T-helper 1 cell (primary cell): ENCODE results near the gene ACSF3.
"Not testable (repeated sequence)": the region's sequence is repeated elsewhere in the genome, so short reads cannot be mapped to it uniquely, and the experiment has no call there.

ENCODE experiments used
- DNase-seq, 5 donors: peaks; one replicate each; pipeline ENCODE4 v3.0.0-alpha.2; 2012 to 2020

ACSF3 gene

GRCh38 chr16:89073346-89074071 lies 20.1 kb upstream of the ACSF3 start:
- no peak for DNase-seq

- not testable (repeated sequence) for DNase-seq
These were observed 19.5 kb upstream of the ACSF3 start for GRCh38 chr16:89074072-89074674.

GRCh38 chr16:89074803-89075688 lies 18.6 kb upstream of the ACSF3 start:
- no peak for DNase-seq

GRCh38 chr16:89076159-89076558 lies 17.5 kb upstream of the ACSF3 start:
- DNase-seq, result no peak

- DNase-seq, result no peak
These were observed 16.6 kb upstream of the ACSF3 start for GRCh38 chr16:89077076-89077475.

GRCh38 chr16:89078172-89078571 lies 15.5 kb upstream of the ACSF3 start:
- no peak for DNase-seq

GRCh38 chr16:89079434-89079980 lies 14.1 kb upstream of the ACSF3 start:
- no peak for DNase-seq

GRCh38 chr16:89080196-89080853 lies 13.3 kb upstream of the ACSF3 start:
- DNase-seq, result no peak

- no peak for DNase-seq
These were observed 12.1 kb upstream of the ACSF3 start for GRCh38 chr16:89081556-89081955.

GRCh38 chr16:89084411-89084810 lies 9.2 kb upstream of the ACSF3 start:
- DNase-seq, result no peak

- no peak for DNase-seq
These were observed 8.6 kb upstream of the ACSF3 start for GRCh38 chr16:89084814-89085612.

- no peak for DNase-seq
These were observed 7.9 kb upstream of the ACSF3 start for GRCh38 chr16:89085755-89086154.

- no peak for DNase-seq
These were observed 5.6 kb upstream of the ACSF3 start for GRCh38 chr16:89087922-89088497.

GRCh38 chr16:89089120-89089519 lies 4.5 kb upstream of the ACSF3 start:
- no peak for DNase-seq

- no peak for DNase-seq
These were observed 3.4 kb upstream of the ACSF3 start for GRCh38 chr16:89090182-89090630.

- DNase-seq, result no peak
These were observed 2.8 kb upstream of the ACSF3 start for GRCh38 chr16:89090669-89091426.

- DNase-seq, result no peak
These were observed 1.6 kb upstream of the ACSF3 start for GRCh38 chr16:89092013-89092412.

GRCh38 chr16:89093252-89093601 lies 425 bp upstream of the ACSF3 start:
- DNase-seq, result not testable (repeated sequence)

GRCh38 chr16:89094252-89094879 lies 714 bp downstream of the ACSF3 start:
- peak in 1 of 5 donors; percentile 34 for DNase-seq

GRCh38 chr16:89094880-89095258 lies 1.2 kb downstream of the ACSF3 start:
- DNase-seq, result no peak
